ENCODE measurements around the gene BHMT2.

Gene BHMT2

DNA sequence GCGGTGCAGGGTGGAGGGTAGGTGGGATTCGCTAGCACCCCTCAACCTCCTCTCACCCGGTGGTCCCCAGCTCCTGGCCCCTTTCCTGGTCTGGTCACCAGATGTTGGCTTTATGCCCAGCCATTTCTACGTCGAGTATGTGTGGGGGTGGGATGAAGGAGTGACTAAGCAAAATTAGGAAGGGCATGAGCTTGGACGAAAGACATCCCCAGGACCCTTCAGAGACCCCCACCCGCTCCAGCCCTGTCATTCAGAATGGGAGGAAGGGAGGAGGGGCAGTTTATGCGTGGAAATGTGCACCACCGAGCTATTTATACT lies 742 bp downstream of the BHMT2 start:
- no peak for DNase-seq

DNA sequence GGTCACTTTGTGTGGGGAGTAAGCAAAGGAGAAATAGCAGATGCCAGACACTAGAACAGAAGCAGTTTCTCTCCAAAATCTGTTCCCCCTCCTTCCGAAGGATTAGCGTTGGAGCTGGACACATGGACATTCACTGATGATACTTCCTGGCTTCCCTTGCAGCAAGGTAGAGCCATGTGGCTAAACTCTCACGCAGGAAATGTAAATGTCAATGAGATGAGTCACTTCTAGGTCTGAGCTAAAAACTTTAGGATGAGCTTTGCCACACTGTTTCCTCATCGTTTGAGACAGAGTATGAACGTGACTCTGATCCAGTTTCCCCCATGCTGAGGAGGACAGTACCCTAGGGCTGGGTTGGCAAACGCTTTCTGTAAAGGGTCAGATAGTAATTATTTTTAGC lies 5.1 kb downstream of the BHMT2 start:
- no peak for DNase-seq

DNA sequence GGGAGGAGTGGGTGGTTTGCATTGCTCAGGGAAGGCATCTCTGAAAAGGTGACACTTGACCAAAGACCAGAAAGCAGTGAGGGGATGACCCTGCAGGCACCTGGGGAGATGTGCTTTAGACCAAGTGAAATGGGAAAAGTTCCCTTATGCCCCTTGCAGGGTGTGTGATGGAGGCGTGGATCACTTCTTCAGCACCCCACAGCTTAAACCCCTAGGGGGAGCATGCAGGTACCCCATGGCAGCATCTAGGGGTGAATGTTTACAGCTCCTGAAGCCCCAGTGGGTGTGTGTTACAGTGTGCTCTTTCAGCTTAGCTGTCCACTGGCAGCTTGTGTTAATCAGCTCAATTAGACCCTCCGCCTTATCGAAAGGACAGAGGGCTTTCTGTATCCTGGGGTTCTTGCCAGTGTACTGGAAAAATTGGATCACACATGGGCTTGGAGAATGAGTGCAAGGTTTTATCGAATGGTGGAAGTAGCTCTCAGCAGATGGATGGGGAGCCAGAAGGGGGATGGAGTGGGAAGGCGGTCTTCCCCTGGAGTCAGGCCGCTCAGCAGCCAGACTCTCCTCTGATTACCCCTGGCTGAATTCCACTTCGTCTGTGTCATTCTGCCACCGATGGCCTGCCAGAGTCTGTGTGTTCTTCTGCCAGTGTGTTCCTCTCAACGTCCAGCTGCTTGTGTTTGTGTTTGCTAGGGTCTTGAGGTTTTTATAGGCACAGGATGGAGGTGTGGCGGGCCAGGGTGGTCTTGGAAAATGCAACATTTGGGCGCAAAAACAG lies 6.3 kb downstream of the BHMT2 start:
- no peak for DNase-seq

DNA sequence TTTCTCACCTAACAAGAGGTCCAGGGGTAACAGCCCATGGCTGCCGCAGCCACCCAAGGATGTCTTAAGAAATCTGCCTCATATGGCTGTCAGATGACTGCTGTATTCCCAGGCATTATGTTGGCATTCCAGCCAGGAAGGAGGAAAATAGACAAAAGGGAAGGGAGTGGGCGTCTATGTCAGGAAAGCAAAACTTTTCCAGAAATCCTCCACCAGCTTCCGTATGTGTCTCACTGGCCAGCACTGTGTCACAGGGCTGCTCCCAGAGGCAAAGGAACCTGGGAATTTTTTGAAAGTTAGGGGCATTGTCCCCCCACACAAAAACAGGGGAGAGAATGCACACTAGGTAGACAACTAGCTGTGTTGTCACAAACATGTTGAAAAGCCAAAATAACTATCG lies 7.3 kb downstream of the BHMT2 start:
- DNase-seq = no peak

DNA sequence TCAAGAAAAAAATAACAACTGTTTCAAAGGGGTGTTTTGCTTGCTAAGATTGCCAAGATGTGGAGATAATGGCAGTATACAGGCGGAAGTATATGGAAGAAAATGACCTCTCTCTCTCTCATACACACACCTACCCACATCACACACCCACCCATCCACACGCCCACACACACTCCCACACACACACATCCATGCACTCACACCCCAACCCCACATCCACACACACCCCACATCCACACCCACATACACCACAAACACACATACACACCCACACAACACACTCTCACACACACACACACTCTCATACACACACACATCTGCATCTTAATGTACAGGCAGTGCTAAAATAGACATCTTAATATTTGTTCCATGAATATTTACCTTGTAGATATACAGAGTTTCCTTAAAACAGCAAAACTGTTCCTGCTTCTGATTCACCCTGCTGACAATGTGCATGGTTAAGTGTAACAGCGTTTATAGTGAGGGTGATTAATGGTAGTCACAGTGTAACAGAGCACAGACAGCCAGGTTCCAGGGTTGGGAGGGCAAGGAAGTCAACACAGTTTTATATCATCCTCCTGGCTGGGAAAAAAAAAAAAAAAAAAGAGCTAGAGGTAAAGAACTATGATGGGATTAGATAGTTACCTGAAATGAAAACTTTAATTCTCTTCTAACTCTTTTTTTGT lies 8.3 kb downstream of the BHMT2 start:
- DNase-seq = no peak

DNA sequence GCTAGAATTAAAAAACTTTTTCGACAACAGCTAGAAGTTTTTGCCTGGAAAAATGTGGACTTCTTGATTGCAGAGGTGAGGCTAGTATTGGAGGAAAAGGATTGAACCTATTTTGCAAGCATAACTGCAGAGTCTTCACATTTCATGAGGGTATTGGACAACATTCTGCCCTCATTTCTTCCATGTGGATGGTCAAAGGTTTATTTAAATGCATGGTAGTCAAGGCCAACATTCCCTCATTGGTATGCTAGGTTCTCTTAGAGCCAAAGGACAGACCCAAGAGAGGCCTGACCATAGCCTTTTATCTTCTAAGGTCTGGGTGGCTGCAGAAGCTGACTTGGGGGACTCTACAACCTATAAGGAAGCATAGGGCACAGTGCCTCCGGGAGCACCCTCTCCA lies 11.2 kb downstream of the BHMT2 start:
- DNase-seq = no peak

DNA sequence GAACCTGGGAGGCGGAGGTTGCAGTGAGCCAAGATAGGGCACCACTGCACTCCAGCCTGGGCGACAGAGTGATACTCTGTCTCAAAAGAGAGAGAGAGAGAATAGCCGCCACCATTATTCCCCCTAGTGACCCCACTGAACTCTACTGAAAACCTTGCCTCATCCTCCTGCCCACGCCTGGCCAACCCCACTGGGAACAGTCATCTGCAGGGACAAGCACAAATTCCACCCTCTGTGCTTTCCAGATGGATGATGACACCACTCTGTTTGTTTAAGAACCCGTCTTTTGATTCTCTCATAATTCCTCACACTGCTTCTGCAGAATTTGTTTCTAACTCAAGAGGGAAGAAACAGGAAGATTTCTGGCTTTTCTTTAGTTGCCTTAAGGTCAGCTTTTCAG lies 12.2 kb downstream of the BHMT2 start:
- no peak for DNase-seq

DNA sequence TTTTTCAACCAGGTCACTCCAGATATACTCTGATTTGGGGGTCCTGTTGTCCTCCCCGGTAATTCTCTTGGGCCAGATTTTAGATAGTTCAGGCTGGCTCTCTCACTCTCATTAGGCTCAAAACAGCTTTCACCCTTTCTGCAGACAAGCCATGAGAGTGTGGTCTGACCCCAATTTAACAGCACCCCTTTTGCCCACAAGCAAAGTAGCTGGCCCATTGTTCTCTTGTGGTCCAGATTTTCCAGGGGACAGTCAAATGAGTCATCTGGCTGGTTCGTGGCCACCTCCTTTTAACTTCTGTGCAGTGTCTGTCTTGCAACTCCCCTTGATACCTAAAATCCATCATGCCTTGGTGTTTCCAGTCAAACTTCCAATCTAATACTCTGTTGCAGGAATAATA lies 16.5 kb downstream of the BHMT2 start:
- DNase-seq = no peak

DNA sequence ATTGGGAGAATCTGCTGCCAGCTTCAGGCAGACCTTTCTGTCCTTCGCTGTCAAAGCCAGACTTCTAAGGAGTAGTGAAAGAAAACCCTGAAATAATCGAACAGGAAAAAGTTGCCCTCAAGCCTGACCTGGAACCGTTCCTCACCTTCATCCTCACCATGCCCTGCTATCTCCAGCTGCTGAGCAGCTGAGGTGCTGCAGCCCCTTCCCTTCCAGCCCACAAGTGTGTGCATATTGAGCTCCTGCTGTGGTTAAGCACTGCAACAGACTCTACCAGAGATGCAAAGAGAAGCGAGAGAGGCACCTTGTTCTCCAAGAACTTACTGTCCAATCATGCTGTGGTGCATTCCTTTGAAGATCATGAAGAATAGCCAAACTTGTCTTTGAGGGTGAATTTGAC lies 18.9 kb downstream of the BHMT2 start:
- DNase-seq = no peak

DNA sequence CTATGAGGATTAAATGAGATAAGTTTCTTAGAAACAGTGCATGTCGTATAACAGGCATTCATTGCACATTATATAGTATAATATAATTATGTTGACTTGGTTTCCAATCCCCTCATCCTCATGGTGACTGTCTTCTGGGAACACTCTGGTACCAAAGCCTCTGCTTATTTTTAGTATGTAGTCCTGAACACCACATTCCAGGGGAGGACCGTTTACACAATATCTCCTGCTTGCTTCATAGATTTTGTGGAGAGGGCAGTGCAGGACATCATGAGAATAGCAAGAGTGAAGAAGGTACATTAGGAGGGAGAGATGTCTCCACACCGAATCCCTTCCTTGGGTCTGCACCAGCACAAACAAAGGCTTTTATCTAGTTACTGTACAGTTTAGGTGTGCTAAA lies 21.5 kb downstream of the BHMT2 start:
- no peak for DNase-seq

DNA sequence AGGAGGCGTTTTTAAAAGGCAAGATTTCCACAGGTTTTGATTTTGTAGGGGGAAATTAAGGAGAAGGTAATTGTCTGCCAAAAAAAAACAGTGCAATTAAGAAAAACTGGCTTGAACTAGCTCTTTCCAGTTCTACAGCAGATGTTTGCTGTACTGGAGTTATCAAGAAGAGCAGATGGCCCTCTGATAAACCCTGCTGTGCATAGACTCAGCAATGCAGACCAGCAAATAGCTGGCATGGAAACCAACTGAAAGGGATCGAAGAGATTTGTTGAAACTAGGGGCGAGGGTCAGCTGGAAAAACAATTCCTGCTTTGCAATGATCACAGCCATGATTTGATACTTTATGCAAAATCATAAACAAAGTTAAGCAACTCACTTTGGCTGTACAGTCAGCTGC lies 24.2 kb downstream of the BHMT2 start:
- DNase-seq = no peak

DNA sequence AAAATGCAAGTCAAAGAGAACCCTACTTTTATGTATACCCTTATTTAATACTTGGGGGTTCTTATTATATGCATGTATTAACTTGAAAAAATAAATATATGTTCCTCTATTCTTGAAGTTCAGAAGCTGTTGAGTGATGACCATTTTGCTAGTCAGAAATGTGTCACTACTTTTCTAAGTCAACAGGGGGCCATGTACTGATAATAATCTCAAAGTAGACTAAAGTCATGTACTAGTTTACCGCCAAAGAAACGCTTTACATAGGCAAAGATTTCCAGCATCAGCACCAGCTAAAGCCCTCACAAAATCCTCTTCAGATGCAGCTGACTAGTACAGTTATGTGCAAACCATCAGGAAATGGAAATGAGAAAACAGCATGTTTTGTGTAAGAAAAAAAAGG lies 36.3 kb downstream of the BHMT2 start:
- no peak for DNase-seq

DNA sequence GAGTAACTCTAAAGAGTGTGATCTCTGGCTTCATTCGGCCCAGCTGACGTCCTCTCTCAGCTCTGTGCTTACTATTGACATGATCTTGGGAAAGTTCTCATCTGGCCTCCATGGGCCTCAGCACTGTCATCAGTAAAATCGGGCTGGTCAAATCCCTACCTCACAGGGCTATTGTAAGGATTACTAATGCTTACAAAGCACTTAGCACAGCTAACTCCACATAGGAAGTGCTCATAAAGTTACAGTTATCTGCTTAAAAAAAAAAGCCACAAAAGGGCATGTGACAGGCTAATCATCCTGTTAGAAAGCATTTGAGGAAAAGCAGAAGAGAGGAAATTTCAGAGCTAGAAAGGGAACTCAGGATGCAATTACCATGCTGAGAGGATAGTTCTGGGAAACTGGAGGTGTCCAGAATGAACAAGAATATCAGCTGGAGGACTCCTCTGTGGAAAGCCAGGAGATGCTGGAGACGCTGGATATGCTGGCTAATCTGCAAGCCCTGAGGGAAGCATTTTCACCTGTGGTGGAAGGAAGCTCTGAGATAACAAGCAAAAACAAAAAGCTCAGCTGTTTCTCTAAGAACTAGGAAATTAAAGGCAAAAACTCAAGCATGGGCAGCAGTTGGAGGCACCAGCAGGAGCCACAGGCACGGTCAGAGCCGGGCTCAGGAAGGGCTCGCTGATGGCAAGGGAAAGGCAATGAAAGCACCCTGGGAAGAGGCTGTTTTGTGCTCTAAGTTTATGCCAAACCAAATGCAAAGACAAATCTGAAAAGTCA lies 37.6 kb downstream of the BHMT2 start:
- no peak for DNase-seq

DNA sequence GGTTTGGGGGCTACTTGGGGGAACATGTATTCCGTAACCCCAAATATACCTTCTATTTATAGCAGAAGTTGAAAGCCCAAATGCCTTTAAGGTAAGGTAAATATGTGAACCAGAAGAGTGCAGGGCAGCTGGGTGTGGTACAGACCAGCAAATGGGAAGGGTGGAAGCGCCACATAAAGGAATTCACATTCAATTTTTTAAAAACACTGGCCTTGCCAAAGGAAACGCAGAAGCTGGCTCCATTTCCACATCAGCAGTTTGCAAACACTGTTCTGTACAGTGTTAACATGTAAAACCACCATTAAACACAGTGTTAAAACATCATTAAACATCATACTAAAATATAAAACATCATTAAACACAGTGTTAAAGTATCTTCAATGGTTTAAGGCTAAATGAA lies 38.5 kb downstream of the BHMT2 start:
- no peak for DNase-seq

DNA sequence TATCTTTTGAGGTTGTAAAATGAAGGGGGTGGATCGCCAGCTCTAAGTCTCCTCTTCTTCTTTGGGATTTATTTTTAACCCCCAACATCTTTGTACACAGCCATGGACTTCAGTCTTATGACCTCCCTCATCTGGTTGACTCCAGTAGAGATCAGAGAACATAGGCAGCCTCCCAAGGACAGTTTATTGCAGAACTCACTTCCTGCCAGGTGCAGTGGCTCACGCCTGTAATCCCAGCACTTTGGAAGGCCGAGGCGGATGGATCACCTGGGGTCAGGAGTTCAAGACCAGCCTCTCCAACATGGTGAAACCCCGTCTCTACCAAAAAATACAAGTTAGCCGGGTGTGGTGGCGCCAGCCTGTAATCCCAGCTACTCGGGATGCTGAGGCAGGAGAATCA lies 39.2 kb downstream of the BHMT2 start:
- DNase-seq = no peak

DNA sequence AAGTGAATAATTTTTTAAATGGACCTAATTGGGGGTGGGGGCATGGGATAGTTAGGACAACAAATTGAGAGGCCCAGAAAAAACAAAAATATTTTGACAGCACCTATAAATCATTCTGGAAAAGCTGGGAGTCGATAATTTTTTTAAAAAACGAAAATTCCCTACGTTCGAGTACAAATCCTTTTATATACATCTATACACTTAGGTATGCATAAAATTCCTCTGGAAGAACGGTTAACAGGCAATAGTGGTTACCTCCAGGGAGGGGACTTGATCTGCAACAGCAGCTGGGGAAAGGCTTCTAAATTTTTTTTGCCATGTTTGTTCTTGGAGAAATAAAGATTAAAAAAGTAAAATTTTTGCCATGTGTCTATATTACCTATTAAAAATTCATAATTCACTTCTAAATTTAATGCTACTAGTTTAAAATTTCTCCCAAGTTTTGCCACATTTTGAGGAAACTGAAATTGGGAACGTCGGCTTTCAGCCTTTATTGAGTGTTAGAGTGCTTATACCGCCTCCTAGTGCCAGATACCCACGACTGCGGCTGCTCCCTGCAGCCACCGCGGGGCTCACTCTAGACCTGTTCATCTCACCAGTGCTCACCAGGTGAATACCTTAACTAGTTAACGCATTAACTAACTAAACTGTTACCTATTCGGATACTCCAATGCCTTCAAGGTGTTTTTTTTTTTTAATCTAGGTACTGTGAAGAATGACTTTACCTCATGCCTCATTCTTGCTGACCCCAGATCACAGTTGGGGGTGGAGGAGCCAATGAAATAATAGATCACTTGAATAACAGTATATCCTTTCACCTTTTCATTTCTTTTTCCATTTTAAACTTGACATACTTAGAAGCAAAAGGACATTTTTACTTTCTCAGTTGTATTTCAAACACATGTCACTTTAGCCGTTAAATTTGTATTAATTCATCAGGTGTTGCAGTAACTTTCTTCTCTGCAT lies 40.2 kb downstream of the BHMT2 start:
- peak; percentile 18 for DNase-seq

DNA sequence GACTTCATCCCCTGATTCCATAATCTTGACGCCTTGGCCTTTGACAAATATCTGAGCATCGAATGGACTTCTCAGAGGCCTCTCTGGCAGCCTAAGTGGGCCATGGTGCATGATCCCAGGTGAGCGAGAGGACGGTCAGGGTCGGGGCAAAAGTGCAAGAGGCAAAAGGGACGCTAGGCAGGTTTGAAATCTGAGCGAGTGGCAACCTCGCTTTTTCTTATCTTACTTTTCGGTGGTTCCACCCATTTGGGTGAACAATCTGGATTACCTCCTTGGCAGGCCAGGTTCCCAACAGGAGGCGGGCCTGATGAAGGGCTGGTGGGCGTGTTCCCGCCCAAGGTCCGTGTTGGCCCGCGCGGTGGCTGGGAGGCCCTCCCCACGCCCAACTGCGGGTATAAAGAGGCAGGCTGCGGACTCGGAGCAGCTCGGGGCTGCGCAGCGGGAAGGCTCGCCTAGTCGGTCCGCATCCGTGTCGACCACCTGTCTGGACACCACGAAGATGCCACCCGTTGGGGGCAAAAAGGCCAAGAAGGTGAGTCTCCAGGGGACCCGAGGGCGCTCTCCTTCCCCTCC lies 41.9 kb downstream of the BHMT2 start, which contains the start of gene BHMT:
TSS of gene BHMT (plus strand) at position 423 of the 573 bp plus-strand sequence. CDS start at position 500, 77 bp downstream.
- DNase-seq = no peak

DNA sequence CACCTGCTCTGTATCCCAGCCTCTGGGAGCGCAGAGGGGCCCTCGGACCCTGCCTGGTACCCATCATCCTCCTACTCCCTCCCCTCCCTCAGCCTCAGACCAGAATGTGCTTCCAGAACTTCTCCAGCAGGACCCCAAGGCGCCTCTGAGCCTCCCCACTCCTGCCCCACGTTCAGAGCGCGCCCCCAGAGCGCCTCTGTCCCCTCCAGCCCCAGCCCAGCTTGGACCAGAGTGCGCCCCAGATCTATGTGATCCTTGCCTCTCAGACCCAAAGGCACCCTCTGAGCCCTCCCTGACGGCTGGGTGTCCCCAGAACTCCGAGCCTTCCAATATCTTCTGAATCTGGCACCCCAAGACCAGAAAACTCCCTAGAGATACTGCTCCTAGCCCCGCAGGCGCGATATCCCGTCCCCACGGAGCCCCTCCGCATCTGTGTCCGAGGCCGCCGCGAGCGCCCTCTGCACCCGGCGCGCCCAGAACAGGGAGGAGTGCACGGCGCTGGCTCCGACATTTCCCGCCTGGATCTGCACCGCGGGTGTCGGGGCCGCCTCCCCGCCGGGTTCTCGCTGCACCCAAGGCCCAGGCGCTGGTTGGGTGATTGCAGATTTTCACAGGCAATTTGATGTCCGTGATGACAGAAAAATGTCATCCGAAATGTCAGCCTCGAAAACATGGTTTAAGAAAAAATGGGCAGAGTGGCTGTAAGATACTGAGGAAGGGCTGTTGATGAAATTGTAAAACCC lies 42.6 kb downstream of the BHMT2 start:
- DNase-seq = no peak

DNA sequence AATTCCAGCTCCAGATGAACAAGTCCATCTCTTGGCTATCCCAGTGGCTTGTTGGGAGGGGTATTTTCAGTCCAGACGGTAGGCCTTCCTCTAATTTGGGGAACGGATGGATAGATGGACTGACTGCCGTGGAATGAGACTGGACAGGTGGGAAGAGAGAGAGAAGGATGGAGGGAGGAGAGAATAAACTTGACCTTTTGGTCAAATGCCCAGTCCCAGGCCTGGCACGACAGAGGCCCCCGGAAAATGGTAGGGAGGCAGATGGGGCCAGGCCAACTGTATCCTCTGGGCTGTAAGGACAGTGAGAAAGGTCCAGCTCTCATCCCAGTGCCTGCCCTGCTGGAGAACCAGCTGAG lies 43.1 kb downstream of the BHMT2 start:
- no peak for DNase-seq

DNA sequence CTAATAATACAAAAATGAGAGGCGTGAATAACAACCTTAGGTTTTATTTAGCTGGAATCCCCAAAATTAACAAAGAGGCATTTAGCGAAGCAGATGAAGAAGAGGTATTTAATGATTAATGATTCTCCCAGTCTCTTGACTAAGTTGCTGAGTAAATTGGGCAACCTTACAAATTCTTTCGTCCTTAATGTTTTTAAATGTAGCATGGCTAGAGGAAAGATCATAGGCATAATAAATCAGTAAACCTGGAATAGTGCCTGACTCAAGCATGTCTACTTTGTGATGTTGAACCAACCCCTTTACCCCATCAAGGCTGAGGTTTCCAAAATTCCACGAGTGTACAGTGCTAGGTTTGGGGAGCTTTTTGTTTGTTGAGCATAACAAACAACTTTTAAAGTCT lies 49.9 kb downstream of the BHMT2 start:
- no peak for DNase-seq

DNA sequence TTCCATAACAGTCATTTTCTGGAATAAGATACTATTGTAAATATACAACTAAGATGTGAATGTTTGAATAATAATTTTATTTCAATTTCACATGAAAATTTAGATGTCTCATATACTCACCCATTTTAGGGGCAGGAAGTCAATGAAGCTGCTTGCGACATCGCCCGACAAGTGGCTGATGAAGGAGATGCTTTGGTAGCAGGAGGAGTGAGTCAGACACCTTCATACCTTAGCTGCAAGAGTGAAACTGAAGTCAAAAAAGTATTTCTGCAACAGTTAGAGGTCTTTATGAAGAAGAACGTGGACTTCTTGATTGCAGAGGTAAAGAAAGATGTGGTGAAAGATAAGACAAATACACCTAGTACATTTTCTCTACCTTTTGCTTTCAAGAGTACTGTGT lies 50.7 kb downstream of the BHMT2 start:
- no peak for DNase-seq

DNA sequence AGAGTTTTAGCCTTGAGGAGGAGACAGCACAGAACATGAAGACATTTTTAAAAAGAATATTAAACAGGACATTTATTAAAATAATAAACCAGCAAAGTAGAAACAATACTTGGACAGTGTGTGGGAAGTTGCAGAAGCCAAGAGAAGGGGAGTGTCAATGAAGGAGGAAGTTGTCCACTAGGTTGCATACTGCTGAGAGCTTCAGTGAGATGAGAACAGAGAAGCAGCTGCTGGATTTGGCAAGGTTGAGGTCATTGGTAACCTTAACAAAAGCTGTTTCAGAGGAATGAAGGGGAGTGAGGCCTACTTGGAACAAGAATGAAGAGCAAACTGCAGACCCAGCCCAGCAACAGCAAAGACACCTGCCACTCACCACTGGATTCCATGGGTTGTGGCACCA lies 53.4 kb downstream of the BHMT2 start:
- no peak for DNase-seq
